ENCODE data around the gene KPNA1. TPM values are rescaled to one million over a fixed set of nuclear protein-coding genes. Genes with fewer than 3 reads are reported as not detected.

Gene KPNA1
- polyA plus RNA-seq, 1 of the 3 experiments (the other 2 are of a cell fraction): 21.6 TPM

GRCh38 chr3:122548619-122549018 lies 33.9 kb upstream of the KPNA1 start:
- no peaks in the 10 kb centered on the region for H3K79me2 ChIP-seq (ENCODE audit: insufficient read depth)
- 95% methylated on average over 1 of the region's 1 CpG for WGBS (ENCODE audit: low lambda C conversion rate)
- ChIA-PET POLR2A (no interaction called here), CTCF (interaction anchor here (1.2 kb wide), 1 partner anchor 11 kb away, joined by 4 read pairs; no protein-coding TSS in a partner anchor)
- H3K4me3 ChIP-seq (ENCODE audit: low read depth in 2 of 2, low read length in 1 of 2): no peak overlapping the region
- no peaks in the 10 kb centered on the region for H3K4me1 ChIP-seq (ENCODE audit: control insufficient read depth in 1 of 2, insufficient read depth in 2 of 2, low read depth in 1 of 2, low read length in 1 of 2)
- DNase-seq: no peak
- no peaks in the 10 kb centered on the region for H3F3A ChIP-seq (replicated peaks; ENCODE audit: insufficient read depth)
- H3K27me3 ChIP-seq (ENCODE audit: insufficient read depth): no peaks in the 10 kb centered on the region
- H3K36me3 ChIP-seq (replicated peaks in 1 of 2; ENCODE audit: control insufficient read depth in 1 of 2, insufficient read depth in 2 of 2, low read length in 1 of 2): peaks cover 13 to 26% of the 10 kb centered on the region in 2 experiments
- H3K9ac ChIP-seq: no peak overlapping the region
- H3K4me2 ChIP-seq: no peak overlapping the region
- no peak overlapping the region for H2AFZ ChIP-seq (ENCODE audit: low read depth)
- H3K27ac ChIP-seq (ENCODE audit: low read depth in 2 of 2, low read length in 1 of 2): no peak overlapping the region
- no peaks in the 10 kb centered on the region for H4K20me1 ChIP-seq (ENCODE audit: insufficient read depth)
- no peaks in the 10 kb centered on the region for H3K9me3 ChIP-seq
- H3K9me2 ChIP-seq: no peaks in the 10 kb centered on the region
- TF ChIP-seq GATA2 (CRISPR knock-in tag; IDR thresholded peaks at IDR 0.05) (no peak), PBX3 (IDR thresholded peaks at IDR 0.05) (no peak), GABPA (IDR thresholded peaks at IDR 0.05; ENCODE audit: low read depth) (no peak), MAX (IDR thresholded peaks at IDR 0.05; ENCODE audit: low read depth) (no peak), RXRA (IDR thresholded peaks at IDR 0.05; ENCODE audit: borderline replicate concordance, low read depth) (no peak), EP300 (IDR thresholded peaks at IDR 0.05; ENCODE audit: borderline replicate concordance in 1 of 2, low read depth in 1 of 2, low read length in 1 of 2) (no peak), ZBTB33 (IDR thresholded peaks at IDR 0.05; ENCODE audit: borderline replicate concordance, low read depth) (no peak), CTCF (IDR thresholded peaks at IDR 0.05) (no peak), RFX5 (IDR thresholded peaks at IDR 0.05; ENCODE audit: low read length) (no peak), FOXM1 (IDR thresholded peaks at IDR 0.05; ENCODE audit: low read depth) (no peak), TAF1 (IDR thresholded peaks at IDR 0.05; ENCODE audit: borderline replicate concordance, low read depth, low read length) (no peak), MXI1 (IDR thresholded peaks at IDR 0.05; ENCODE audit: low read depth, low read length) (no peak), TEAD4 (IDR thresholded peaks at IDR 0.05; ENCODE audit: borderline replicate concordance, insufficient read depth) (no peak), ELF1 (IDR thresholded peaks at IDR 0.05) (no peak), FOSL2 (IDR thresholded peaks at IDR 0.05; ENCODE audit: borderline replicate concordance, low read depth) (no peak), YY1 (IDR thresholded peaks at IDR 0.05; ENCODE audit: low read depth) (no peak), FOXJ3 (CRISPR knock-in tag; IDR thresholded peaks at IDR 0.05) (no peak), JUND (IDR thresholded peaks at IDR 0.05) (no peak)

All from SK-N-SH (cell line).